ENCODE results near the gene GUCA2A.

DNA sequence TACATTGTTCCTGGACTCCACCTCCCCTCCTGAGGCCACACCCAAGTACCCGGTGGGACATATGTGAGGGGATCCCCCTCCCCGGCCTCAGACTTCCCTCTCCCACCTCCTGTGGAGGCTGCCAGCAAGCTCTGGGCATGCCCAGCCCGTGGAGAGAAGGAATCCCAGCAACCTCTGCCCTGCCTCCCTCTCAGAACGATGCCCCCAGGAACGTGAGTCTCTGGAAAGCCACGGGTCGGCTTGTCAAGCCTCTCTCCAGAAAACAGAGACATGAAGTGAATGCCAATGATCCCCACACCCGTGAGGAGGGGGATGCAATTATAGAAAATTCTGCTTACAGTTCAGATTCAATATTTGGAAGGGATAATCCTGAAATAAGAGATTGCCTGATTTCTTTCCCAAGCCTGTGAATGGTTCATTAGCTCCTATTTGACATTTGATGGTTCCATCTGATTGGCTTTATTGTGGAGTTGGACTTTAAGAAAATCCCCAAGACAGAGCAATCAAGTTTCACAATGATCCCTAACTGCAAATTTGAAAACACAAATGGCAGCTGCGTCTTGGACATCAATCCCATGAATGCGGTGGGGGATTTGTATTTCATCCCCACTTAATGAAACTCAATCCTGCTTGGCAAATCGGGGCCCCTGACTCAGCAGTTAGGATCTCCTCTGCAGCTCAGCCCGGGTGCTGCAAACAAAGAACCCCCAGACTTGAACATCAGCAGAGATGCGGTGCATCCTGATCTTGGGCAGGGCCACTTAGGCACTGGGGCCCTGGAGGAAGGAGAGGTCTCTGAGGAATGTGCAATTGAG, 20.4 kb downstream of the GUCA2A start:
- TF ChIP-seq, protein P1, sequence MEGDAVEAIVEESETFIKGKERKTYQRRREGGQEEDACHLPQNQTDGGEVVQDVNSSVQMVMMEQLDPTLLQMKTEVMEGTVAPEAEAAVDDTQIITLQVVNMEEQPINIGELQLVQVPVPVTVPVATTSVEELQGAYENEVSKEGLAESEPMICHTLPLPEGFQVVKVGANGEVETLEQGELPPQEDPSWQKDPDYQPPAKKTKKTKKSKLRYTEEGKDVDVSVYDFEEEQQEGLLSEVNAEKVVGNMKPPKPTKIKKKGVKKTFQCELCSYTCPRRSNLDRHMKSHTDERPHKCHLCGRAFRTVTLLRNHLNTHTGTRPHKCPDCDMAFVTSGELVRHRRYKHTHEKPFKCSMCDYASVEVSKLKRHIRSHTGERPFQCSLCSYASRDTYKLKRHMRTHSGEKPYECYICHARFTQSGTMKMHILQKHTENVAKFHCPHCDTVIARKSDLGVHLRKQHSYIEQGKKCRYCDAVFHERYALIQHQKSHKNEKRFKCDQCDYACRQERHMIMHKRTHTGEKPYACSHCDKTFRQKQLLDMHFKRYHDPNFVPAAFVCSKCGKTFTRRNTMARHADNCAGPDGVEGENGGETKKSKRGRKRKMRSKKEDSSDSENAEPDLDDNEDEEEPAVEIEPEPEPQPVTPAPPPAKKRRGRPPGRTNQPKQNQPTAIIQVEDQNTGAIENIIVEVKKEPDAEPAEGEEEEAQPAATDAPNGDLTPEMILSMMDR (IDR thresholded peaks at IDR 0.05; ENCODE audit: poor library complexity), result no peak
- TF ChIP-seq EZH2 (IDR thresholded peaks at IDR 0.05; ENCODE audit: borderline replicate concordance) (no peak), EZH2phosphoT487 (IDR thresholded peaks at IDR 0.05; ENCODE audit: low read depth, severe bottlenecking, unreplicated experiment) (no peak)
